ENCODE data around the gene EMP3.
A peak's percentile ranks its signal among the peaks of the same experiment; 100 is the strongest.
"Not testable (repeated sequence)": the region's sequence is repeated elsewhere in the genome, so short reads cannot be mapped to it uniquely, and the experiment has no call there.

The EMP3 gene, protein sequence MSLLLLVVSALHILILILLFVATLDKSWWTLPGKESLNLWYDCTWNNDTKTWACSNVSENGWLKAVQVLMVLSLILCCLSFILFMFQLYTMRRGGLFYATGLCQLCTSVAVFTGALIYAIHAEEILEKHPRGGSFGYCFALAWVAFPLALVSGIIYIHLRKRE

DNA sequence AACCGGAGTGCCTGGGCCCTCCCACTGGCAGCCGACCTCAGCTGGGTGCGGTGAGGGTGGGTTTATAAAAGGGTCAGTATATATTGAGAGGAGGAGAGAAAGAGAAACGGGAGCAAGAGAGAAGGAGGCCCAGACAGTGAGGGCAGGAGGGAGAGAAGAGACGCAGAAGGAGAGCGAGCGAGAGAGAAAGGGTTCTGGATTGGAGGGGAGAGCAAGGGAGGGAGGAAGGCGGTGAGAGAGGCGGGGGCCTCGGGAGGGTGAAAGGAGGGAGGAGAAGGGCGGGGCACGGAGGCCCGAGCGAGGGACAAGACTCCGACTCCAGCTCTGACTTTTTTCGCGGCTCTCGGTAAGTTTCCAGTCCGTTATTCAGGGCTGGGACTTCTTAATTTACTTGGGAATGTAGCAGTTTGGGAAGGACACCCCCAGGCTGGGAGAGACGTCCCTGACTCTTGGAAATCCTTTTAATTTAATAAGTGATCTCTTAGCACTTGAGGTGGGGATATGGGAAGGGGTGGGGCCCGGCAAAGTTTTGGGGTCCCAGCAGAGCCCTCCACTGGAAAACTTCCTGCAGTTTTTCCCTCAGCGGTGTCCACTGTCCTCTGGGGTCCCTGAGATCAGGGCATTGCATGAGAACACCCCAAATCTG lies at the start of gene EMP3:
TSS of gene EMP3 (plus strand) at position 288 of the 646 bp plus-strand sequence. CDS start 1,293 bp downstream, outside the sequence.
- peak; percentile 73 to 78 for DNase-seq (ENCODE audit: low read depth in 2 of 2)

DNA sequence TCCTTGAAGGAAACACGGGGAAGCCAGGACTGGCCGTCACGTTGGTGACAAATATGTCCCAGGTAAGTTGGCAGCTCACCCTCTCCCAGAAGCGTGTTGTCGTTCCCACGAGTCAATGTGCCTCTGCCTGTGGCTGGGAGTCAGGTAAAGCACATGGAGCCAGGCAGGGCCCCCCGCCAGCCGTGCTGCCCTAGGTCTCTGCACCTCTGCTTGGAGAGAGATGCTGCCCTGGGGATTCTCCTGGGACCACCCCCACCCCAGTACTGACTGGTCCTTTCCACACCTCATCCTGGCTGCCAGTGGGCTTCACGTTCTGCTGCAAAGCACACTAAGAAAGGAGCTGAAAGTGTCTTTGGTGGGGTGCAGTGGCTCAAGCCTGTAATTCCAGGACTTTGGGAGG lies 45.6 kb upstream of the EMP3 start:
- DNase-seq (ENCODE audit: low read depth in 2 of 2), result no peak

DNA sequence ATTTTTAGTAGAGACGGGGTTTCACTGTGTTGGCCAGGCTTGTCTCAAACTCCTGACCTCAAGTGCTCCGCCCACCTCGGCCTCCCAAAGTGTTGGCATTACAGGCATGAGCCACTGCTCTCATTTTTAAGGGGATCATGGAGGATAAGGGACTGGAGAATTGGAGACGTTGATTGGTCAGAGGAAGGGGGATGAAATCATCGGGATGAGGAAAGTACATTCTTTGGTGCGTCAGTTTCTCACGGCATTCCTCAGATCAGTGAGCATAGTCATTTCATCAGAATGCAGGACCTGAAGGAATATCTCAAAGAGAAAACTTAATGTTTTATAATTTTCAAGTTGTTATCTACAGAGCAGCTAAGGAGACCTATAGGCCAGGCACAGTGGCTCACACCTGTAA lies 41.4 kb upstream of the EMP3 start:
- DNase-seq (ENCODE audit: low read depth in 2 of 2), result no peak

DNA sequence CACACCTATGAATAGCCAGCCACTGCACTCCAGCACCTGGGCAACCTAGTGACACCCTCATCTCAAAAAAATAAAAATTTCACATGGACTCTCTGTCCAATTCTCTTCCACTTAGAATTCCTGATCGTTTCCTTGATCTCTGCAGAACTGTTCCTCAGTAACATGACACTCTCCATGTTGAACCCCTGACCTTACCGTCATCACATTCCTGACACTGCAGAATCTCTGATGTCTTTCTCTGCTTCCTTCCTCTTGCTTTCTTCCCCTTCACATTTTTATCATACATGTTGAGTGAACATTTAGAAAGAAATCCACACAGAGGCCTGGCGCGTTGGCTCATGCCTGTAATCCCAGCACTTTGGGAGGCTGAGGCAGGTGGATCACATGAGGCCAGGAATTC lies 40.5 kb upstream of the EMP3 start:
- DNase-seq (ENCODE audit: low read depth in 2 of 2), result no peak

DNA sequence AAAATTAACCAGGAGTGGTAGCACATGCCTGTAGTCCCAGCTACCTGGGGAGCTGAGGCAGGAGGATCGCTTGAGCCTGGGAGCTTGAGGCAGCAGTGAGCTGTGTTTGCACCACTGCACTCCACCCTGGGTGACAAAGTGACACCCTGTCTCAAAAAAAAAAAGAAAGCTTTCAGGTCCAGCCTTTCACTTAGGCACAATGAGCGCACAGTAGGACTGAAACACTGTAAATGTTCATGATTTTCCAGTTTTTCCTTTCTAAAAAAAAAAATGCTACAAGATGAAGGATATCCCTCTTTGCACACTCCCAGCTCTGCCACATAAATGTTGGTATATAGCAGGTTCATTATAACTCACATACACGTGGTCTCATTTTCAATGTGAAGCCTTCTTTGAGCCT lies 37.6 kb upstream of the EMP3 start:
- no peak for DNase-seq (ENCODE audit: low read depth in 2 of 2)

DNA sequence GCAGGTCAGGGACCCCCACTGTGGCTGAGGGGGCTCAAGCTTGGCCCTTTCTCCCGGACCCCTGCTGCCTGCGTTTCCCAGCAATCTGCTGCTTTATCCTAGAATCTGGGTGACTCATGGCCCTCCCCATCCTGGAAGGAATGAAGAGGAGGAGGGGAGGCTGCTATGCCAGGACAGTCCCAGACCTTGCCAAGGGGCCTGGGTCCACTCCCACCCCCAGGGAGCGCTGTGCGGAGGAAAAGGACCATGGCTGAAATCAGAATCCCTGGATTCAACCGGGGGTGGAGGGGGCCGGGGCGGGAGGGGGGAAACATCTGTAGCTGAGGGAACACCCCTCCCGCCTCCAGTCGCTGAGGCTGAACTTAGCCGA lies 35.0 kb upstream of the EMP3 start:
- no peak for DNase-seq (ENCODE audit: low read depth in 2 of 2)

DNA sequence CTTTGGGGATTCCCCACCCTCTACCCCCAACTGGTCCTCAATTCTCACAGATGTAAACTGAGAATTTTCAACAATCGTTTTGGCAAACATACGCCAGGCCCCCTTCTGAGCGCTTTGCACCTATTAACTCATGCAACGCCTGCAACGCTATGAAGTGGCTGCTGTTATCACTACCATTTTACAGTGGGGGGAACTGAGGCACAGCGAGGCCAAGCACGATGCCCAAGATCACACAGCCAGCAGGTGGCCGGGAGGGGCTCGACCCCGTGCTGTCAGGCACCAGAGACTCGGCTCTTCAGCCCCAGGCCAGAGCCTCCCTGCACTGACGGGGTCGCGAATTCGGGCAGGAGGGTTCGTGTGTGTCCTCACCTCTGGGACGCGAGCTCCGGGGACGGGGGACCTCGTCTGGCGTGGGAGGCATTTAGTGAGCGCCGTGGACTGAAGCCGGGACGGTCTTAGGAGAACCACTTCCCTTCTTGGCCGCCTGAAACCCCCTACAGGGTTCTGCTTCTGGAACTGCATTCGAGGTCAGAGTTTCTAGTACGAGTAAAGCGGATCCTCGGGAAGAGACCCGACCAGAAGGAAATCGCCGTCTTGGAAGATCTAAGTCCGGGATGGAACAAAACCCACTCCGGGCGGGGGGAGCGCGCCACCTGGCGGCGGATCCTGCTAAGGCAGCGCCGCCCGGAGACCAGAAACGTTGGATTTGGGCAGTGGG lies 34.4 kb upstream of the EMP3 start:
- DNase-seq (ENCODE audit: low read depth in 2 of 2), result peak; percentile 34 to 57

DNA sequence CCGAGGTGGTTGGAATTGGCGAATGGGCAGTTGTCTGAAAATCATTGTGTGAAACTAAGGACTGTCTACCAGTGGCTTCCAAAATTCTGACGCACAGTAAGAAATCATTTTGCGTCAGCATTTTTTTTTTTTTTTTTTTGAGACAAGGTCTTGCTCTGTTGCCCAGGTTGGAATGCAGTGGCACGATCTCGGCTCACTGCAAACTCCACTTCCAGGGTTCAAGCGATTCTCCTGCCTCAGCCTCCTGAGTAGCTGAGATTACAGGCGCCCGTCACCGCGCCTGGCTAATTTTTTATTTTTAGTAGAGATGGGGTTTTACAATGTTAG lies 33.9 kb upstream of the EMP3 start:
- DNase-seq (ENCODE audit: low read depth in 2 of 2), result not testable (repeated sequence)

DNA sequence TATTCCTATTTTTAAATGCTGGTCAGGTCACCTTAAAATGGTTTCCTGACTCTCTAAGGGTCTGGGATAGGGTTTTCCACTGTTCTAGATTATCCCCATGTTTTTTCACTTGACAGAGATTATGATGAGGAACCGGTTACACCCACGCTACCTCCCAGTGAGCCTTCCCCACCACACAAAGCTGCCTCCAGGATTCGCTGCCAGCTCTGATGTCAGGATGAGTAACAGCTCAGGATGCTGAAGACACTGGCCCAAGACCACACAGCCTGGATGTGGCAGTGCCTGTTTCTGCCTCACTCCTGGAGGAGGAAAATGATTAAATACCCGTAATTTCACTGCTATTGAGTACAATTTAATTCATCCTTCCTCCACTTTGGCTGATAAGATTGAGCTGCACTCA lies 32.6 kb upstream of the EMP3 start:
- DNase-seq (ENCODE audit: low read depth in 2 of 2), result no peak

DNA sequence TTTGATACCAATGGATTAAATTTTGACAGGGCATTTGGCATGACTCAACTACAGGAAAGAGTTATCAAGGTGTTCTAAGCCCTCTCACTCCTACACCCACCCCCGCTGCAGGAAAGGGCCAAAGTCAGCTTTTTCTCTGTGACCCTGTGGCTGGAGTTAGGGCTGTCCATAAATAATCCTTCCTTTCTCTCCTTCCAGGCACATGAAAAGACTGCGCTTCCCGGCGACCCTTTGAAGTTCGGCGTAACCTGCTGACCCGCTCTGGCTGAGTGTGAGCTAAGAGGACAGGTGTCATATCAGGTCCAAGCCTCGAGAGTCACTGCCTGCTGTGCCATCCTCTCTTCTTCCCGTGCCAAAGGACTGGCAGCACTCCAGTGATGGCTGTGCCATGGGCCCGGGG lies 29.9 kb upstream of the EMP3 start:
- DNase-seq (ENCODE audit: low read depth in 2 of 2), result no peak

DNA sequence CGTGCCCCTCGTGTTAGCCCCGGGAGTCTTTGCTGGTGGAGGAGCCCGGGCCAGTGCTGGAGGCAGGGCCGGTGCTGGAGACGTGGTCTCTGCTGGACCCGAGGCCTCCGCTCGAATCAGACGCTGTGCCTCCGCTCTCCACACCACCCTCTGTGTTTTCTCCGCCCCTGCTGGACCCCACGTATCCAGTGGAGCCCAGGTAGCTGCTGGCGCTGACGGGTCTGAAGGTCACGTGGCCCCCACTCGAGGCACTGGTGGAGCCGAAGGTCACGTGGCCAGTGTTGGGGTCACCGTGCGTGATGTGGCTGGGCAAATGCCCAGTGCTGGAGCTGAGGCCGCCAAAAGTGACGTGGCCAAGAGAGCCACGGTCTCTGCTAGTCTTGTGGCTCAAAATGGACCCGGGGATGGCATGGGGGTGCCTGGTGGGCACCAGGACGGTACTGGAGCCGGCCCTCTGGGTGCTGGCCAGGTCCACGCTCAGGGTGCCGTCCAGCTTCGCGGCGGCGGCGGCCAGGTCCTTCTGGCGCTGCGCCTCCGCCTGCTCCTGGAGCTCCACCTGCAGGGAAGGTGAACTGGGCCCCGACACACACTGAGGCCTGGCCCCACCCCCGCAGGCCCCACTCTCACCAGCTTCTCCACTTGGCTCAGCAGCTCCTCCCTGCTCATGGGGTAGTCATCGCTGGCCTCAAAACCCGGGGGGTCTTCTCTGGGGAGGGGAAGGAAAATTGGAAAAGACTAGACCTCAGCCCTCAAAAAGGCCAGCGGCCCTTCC lies 28.2 kb upstream of the EMP3 start:
- DNase-seq (ENCODE audit: low read depth in 2 of 2), result no peak

DNA sequence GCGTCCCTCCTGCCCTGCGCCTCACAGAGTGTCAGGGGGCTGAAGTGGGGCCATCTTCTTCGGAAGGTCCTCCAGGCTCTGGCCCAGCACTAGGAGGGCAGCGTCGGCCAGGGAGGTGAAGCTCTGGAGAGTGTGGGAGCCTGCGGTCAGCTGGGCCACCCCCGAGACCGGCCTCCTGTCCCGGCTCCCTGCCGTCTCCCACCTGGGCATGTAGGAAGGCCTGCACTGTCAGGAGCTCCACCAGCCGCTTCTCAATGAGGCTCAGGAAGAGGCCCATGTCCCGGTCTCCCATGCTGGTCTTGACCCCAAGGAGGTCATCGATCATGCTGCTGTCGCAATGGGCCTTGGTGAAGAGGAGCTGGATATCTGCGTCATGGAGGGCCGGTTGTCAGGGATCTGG lies 27.4 kb upstream of the EMP3 start:
- DNase-seq (ENCODE audit: low read depth in 2 of 2), result no peak

DNA sequence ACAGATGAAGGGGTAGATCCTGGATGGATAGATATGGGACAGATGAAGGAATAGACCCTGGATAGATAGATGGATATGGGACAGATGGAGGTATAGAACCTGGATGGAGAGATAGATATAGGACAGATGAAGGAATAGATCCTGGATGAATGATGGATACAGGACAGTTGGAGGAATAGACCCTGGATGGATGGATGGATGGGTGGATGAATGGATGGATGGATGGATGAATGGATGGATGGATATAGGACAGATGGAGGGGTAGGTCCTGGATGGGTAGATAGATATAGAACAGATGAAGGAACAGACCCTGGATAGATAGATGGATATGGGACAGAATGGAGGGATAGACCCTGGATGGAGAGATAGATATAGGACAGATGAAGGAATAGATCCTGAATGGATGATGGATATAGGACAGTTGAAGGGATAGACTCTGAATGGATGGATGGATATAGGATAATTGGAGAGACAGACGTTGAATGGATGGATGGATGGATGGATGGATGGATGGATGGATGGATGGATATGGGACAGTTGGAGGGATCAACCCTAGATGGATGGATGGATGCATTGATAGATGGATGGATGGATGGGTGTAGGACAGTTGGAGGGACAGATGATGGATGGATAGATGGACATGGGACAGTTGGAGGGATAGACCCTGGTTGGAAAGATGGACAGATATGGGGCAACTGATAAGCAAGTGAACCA lies 23.3 kb upstream of the EMP3 start:
- DNase-seq (ENCODE audit: low read depth in 2 of 2), result no peak

DNA sequence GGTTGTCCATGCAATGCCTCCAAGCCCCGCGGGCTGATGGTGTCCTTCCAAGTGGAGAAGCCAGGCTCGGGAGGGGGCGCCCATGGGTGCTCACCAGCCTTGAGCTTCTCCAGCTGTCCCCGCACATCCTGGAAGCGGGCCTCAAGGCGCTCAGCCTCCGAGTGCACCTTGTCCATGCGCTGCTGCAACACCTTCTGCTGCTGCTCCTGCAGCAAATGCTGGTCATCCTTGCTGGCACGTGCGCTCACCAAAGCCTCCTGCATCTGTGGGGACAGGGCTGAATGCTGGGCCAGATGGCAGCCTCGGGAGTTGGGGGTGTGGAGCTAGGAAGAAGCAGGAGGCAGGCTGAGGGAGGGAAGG lies 22.8 kb upstream of the EMP3 start:
- DNase-seq (ENCODE audit: low read depth in 2 of 2), result no peak

DNA sequence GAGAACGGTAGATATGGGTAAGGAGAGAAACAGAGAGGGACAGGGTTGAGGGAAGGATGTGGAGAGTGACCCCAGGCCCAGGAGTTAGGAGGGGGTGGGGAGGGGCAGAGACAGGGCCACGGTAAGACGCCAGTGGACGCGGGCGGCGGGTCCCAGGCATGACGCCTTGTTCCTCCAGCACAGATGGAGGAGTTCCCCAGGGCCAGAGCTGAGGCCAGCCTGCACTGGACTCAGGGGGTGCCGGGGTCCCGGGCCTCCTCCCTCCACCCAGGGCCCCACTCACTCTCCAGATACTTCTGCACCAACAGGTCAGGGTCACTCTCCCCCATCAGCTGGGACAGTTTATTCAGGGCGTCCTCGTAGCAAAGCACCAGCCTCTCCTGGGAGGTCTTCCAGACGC lies 22.0 kb upstream of the EMP3 start:
- no peak for DNase-seq (ENCODE audit: low read depth in 2 of 2)

DNA sequence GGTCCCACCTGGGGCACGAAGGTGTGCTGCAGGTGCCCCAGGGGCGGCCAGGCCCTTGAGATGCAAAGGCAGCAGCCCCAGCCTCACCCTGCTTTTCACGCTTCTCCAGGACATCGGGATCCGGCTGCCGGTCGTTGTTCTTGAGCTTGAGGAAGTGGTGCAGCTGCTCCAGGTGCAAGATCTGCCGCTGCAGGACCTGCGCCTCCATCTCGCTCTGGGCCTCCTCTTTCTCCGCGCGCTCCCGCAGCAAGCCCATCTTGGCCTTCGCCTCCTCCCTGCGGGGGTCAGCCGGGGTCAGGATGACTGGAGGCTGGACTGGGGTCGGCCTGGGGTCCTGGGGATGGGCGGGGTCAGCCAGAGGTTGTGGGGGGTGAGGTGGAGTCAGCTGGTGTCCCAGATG lies 21.5 kb upstream of the EMP3 start:
- no peak for DNase-seq (ENCODE audit: low read depth in 2 of 2)

DNA sequence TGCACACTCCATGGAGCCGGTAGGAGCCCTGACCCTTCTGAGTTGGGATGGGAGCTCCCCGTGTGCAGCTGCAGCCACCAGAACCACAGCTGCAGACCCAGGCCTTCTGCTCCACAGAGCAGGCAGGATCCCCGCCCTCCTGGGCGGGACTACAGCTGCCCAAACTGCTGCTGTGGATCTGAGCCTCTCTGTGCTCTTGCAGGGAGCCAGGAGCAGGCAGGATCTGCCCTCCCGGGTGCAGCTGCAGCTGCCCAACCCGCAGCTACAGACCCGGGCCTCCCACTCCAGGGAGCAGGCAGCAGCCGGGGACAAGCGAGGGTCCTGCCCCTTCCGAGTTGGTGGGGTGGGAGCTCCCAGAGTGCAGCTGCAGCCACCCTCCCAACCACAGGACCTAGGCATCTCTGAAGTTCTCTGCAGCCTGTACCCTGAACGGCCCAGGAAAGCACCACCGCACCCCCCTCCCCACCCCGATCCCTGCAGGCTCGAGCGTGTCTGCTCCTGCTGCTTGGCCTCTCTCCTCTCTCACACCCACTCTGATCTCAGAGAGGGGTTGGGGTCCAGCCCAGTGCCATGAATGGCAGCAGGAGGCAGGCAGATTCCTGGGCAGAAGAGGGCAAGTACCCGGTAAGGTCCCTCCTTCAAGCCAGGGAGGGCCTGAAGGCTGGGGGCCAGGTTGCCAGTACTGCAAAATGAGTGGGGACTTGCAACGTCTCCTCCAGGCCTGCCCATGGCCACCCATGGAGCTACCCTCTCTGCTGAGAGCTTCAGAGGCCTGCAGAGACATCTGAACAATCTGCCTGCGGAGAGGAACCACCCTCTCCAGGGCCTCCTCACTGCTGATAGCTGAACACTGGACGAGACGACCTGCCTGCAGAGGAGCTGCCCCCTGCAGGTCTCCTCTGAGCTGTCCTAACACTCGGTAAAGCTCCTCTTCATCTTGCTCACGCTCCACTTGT lies 16.4 kb upstream of the EMP3 start:
- DNase-seq (ENCODE audit: low read depth in 2 of 2), result no peak

DNA sequence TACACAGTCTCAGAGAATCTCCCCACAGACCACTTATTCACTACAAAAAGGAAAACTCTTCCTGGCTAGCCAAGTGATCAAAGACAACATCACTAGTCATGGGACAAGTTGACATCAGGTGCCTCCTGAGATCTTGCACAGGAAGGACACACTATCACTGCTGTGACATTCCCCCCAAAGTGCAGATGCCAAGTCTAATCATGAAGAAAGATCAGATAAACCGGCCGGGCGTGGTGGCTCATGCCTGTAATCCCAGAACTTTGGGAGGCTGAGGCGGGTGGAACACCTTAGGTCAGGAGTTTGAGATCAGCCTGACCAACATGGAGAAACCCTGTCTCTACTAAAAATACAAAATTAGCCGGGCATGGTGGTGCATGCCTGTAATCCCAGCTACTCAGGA lies 15.6 kb upstream of the EMP3 start:
- not testable (repeated sequence) for DNase-seq (ENCODE audit: low read depth in 2 of 2)

DNA sequence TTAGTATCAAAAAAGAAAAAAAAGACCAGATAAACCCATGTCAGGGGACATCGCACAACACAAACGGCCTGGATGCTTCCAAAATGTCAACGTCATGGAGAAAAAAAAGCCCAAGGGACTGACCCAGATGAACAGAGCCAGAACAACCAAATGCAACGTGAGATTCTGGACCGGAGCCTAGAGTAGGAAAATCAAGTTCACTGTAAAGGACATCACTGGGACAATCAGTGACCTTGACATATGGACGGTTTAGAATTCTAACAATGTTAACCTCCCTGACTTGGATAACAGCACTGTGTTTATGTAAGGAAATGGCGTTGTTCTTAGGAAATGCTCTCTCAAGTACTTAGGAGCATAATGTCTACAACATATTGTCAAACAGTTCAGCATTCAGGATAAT lies 15.1 kb upstream of the EMP3 start:
- DNase-seq (ENCODE audit: low read depth in 2 of 2), result no peak

DNA sequence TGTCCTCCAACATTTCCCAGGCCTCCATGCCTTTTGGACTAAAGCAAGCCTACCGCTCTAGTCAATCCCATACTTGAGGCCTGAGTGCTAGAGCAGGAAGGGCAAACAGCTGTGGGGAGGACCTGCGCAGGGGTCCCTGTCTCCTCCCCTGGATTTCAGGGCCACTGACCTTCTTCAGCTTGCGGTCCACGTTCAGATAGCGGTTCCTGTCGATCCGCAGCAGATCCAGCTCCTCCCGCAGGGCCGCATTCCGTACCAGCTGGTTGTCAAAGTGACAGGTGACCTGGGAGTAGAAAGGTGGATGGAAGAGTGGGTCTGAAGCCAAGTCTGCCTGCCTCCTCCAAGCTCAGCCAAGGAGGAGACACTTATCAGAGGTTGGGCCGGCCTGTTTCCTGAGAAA lies 14.0 kb upstream of the EMP3 start:
- no peak for DNase-seq (ENCODE audit: low read depth in 2 of 2)

DNA sequence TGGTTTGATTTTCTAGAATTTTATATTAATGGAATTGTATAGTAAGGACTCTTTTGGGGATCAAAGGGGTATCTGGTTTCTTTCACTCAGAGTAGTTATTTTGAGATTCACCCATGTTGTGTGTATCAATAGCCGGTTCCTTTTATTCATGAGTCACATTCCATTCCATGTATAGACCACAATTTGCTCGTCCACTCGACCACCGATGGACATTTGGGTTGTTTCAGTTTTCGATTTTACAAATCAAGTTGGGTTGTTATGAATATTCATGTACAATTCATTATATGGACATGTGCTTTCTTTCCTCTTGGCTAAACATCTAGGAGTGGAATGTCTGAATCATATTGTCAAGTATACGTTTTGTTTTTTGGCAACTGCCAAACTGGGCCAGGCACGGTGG lies 9.6 kb upstream of the EMP3 start:
- DNase-seq (ENCODE audit: low read depth in 2 of 2), result no peak

Data from activated CD4-positive, alpha-beta T cell treated with anti-CD3 and anti-CD28 coated beads for 24 hours (primary cell).